SU-DHL-6 (cell line): ENCODE measurements around the gene TMEM244.
"Not testable (repeated sequence)": the region's sequence is repeated elsewhere in the genome, so short reads cannot be mapped to it uniquely, and the experiment has no call there.

Source experiments
- H2AFZ ChIP-seq: fragments of 200-600 bp; sonication (generic); 2 replicates; pipeline ENCODE4 v1.6.1; 2014; ENCODE audit warnings: low read depth, mild to moderate bottlenecking, moderate library complexity, mixed read lengths, antibody characterized with exemption, low read length; ENCODE audit not compliant: severe bottlenecking
- H3F3A ChIP-seq: fragments of 200-600 bp; shearing (Covaris generic); 2 replicates; pipeline ENCODE4 v1.6.0; 2016; ENCODE audit warnings: antibody characterized with exemption, mild to moderate bottlenecking; ENCODE audit not compliant: insufficient read depth
- H3K27ac ChIP-seq: fragments of 200-600 bp; sonication (generic); 2 replicates; pipeline ENCODE4 v1.5.1; 2016; ENCODE audit warnings: low read depth, mild to moderate bottlenecking, low read length, moderate library complexity, mixed read lengths
- H3K27me3 ChIP-seq: fragments of 200-600 bp; sonication (generic), shearing (Covaris generic); 2 replicates; pipeline ENCODE4 v1.6.0; 2014; ENCODE audit warnings: mild to moderate bottlenecking, low read length
- H3K36me3 ChIP-seq: fragments of 200-600 bp; sonication (generic); 2 replicates; pipeline ENCODE4 v1.6.1; 2014; ENCODE audit warnings: mild to moderate bottlenecking, low read length, mixed read lengths
- H3K4me2 ChIP-seq: fragments of 300-600, 200-600 bp; shearing (Covaris generic), sonication (generic); 2 replicates; pipeline ENCODE4 v1.6.0; 2014; ENCODE audit warnings: low read length, low read depth, mild to moderate bottlenecking; ENCODE audit not compliant: poor library complexity, severe bottlenecking
- H3K4me3 ChIP-seq: fragments of 200-600 bp; sonication (generic); 2 replicates; pipeline ENCODE4 v1.5.1; 2014; ENCODE audit warnings: antibody characterized with exemption, low read length, mild to moderate bottlenecking, mixed read lengths; ENCODE audit not compliant: insufficient read depth, poor library complexity, severe bottlenecking
- H3K79me2 ChIP-seq: fragments of 200-600 bp; sonication (generic); 2 replicates; pipeline ENCODE4 v1.6.1; 2014; ENCODE audit warnings: mild to moderate bottlenecking, low read length, moderate library complexity; ENCODE audit not compliant: insufficient read depth
- H3K9ac ChIP-seq: fragments of 200-600 bp; sonication (generic); 2 replicates; pipeline ENCODE4 v1.7.0; 2014; ENCODE audit warnings: mild to moderate bottlenecking, low read length
- H3K9me2 ChIP-seq: fragments of 200-600 bp; sonication (generic); replicated peaks from 2 replicates; pipeline ENCODE4 v1.6.1; 2014; ENCODE audit warnings: low read length; ENCODE audit not compliant: insufficient read depth
- H3K9me3 ChIP-seq: fragments of 200-600 bp; sonication (generic); 2 replicates; pipeline ENCODE4 v1.6.1; 2014; ENCODE audit warnings: low read length, mixed read lengths; ENCODE audit not compliant: insufficient read depth
- H4K20me1 ChIP-seq: fragments of 200-600 bp; sonication (generic); 2 replicates; pipeline ENCODE4 v1.6.1; 2014; ENCODE audit warnings: low read depth, mild to moderate bottlenecking, antibody characterized with exemption, low read length, moderate library complexity, mixed read lengths
- CTCF ChIP-seq: fragments of 200-600 bp; sonication (generic); IDR thresholded peaks from one replicate; pipeline ENCODE4 v1.5.1; 2017; ENCODE audit warnings: antibody characterized with exemption, mild to moderate bottlenecking, low read length, moderate library complexity; ENCODE audit not compliant: insufficient read depth, poor library complexity, severe bottlenecking
- EZH2phosphoT487 ChIP-seq: fragments of 200-600 bp; sonication (generic), shearing (Covaris generic); conservative IDR thresholded peaks from 2 replicates; pipeline ENCODE4 v1.6.1; 2018; ENCODE audit warnings: mild to moderate bottlenecking, antibody characterized with exemption, low read length, moderate library complexity, mixed read lengths

Gene TMEM244

GRCh38 chr6:129884211-129884610, 23.1 kb upstream of the TMEM244 start:
- H2AFZ ChIP-seq: no peak overlapping the region
- H3K27ac ChIP-seq: no peak overlapping the region
- no peaks in the 10 kb centered on the region for H3K9me2 ChIP-seq
- H3K9ac ChIP-seq: no peak overlapping the region
- TF ChIP-seq CTCF: no peak
- TF ChIP-seq EZH2phosphoT487: no peak
- H3K27me3 ChIP-seq: no peaks in the 10 kb centered on the region
- no peaks in the 10 kb centered on the region for H3F3A ChIP-seq
- no peaks in the 10 kb centered on the region for H4K20me1 ChIP-seq
- no peak overlapping the region for H3K4me2 ChIP-seq
- no peaks in the 10 kb centered on the region for H3K36me3 ChIP-seq
- H3K79me2 ChIP-seq: no peaks in the 10 kb centered on the region
- H3K9me3 ChIP-seq: no peaks in the 10 kb centered on the region
- no peak overlapping the region for H3K4me3 ChIP-seq

DNA sequence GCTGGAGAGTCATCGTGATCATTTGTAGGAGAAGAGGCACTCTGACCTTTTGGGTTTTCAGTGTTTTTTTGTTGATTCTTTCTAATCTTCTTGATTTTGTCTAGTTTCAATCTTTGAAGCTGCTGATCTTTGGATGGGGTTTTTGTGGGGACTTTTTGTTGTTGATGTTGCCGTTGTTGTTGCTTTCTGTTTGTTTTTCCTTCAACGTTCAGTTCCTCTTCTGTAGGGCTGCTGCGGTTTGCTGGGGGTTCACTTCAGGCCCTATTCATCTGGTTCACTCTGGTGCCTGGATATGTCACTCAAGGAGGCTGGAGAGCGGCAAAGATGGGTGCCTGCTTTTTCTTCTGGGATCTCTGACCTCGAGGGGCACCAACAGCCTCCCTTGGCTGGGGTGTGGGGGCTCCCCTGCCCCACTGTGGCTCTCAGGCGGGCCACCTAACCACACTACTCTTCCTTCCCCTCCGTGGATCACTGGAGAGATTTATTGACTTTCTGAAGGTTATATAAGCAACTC, 21.5 kb upstream of the TMEM244 start:
- no peaks in the 10 kb centered on the region for H3K27me3 ChIP-seq
- no peaks in the 10 kb centered on the region for H3K9me3 ChIP-seq
- no peaks in the 10 kb centered on the region for H3K36me3 ChIP-seq
- no peak overlapping the region for H3K27ac ChIP-seq
- H3K4me3 ChIP-seq: no peak overlapping the region
- no peak for TF ChIP-seq CTCF
- TF ChIP-seq EZH2phosphoT487: no peak
- H3K9me2 ChIP-seq: no peaks in the 10 kb centered on the region
- no peaks in the 10 kb centered on the region for H4K20me1 ChIP-seq
- no peak overlapping the region for H3K9ac ChIP-seq
- no peaks in the 10 kb centered on the region for H3K79me2 ChIP-seq
- no peak overlapping the region for H2AFZ ChIP-seq
- no peak overlapping the region for H3K4me2 ChIP-seq
- no peaks in the 10 kb centered on the region for H3F3A ChIP-seq

GRCh38 chr6:129877894-129878293, 16.8 kb upstream of the TMEM244 start:
- H3K4me3 ChIP-seq, H3K9ac ChIP-seq, H3K27me3 ChIP-seq, H3K79me2 ChIP-seq, H3K9me3 ChIP-seq, H4K20me1 ChIP-seq, H3K36me3 ChIP-seq, H3K4me2 ChIP-seq, H3F3A ChIP-seq, H3K9me2 ChIP-seq, H3K27ac ChIP-seq, H2AFZ ChIP-seq: not testable (repeated sequence)

DNA sequence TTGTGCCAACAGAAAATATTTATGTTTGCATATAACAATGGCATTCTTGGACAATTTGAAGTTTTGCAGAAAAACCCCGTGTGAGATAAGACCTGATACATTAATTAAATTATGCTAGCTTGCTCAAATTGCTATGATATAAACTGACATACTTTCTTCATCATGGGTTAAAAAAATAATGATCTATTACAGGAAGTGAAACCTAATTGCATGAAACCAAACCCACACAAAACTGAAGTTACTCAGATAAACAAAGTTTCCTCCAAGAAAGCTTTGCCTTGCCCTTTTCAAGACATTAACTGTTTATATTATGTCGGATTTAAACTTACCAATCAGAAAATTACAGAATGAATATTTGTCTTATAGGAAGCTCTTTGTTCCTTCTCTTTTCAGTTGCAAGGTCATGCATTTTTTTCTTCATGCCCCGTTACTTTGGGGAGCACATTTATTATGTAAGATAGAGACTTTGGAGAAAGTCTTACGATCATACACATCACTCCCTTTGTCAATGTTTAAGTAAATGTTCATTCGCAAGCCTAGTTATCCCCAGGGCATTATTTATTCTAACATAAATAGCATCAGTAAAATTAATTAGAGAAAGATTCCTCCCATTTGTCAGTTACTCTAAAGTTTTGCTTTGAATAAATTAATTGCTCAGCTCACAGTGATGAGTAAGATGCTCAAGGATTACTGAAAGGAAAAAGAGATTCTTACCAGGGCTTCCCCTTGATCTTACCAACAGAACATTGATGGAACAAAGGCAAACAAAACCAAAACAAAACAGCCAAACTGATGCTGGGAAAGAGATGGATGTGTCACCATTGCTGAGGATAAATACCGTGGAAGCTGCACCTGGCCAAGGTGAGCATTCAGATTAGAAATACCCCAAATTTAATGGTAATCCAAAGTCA, 14.8 kb upstream of the TMEM244 start:
- H3K36me3 ChIP-seq: no peaks in the 10 kb centered on the region
- no peak overlapping the region for H3K4me2 ChIP-seq
- H4K20me1 ChIP-seq: no peaks in the 10 kb centered on the region
- H3K27me3 ChIP-seq: no peaks in the 10 kb centered on the region
- H3K4me3 ChIP-seq: no peak overlapping the region
- H3K9ac ChIP-seq: no peak overlapping the region
- no peak overlapping the region for H3K27ac ChIP-seq
- no peaks in the 10 kb centered on the region for H3K79me2 ChIP-seq
- TF ChIP-seq CTCF: no peak
- no peak for TF ChIP-seq EZH2phosphoT487
- no peak overlapping the region for H2AFZ ChIP-seq
- H3K9me2 ChIP-seq: no peaks in the 10 kb centered on the region
- H3F3A ChIP-seq: no peaks in the 10 kb centered on the region
- no peaks in the 10 kb centered on the region for H3K9me3 ChIP-seq
